Measurements from ENCODE around the gene YY1. TPM values are rescaled to one million over a fixed set of nuclear protein-coding genes. Genes with fewer than 3 reads are reported as not detected.

YY1 gene
- total RNA-seq, 8 experiments from 2014 or later: 23.4 to 58.3 (median 30.4) TPM

- no peak overlapping the region for H3K4me3 ChIP-seq
- in situ Hi-C loops (cut with MboI; ENCODE audit: low pct_unique_long_range_greater_than_20kb in 2 of 9, low sequenced_read_pairs in 9 of 9, unreplicated experiment in 9 of 9): no loop called here
- peak in 4 of 8 experiments; percentile 15 to 56 (median 34) for ATAC-seq (replicated peaks in 6 of 8)
- peaks cover 23 to 24% of the 10 kb centered on the region in 2 donors for H3K4me1 ChIP-seq (replicated peaks in 1 of 2)
- H3K27ac ChIP-seq: no peak overlapping the region
- WGBS, 10 experiments: 55 to 80% (median 67%) methylated on average over 1 to 8 of the region's 10 CpGs; no CpG with 5 or more reads in 6 of the 10 experiments
These were observed 74.0 kb downstream of the YY1 start for GRCh38 chr14:100312877-100313400.

- no peak overlapping the region for H3K4me3 ChIP-seq
- in situ Hi-C loops (cut with MboI; ENCODE audit: low pct_unique_long_range_greater_than_20kb in 2 of 9, low sequenced_read_pairs in 9 of 9, unreplicated experiment in 9 of 9): no loop called here
- H3K27ac ChIP-seq: no peak overlapping the region
- ATAC-seq (replicated peaks in 6 of 8): peak in 2 of 8 experiments; percentile 12 to 14
- peaks cover 20 to 21% of the 10 kb centered on the region in 2 donors for H3K4me1 ChIP-seq (replicated peaks in 1 of 2)
- 67 to 100% (median 87%) methylated on average over 1 to 7 of the region's 26 CpGs; no CpG with 5 or more reads in 4 of the 10 experiments for WGBS, 10 experiments
These were observed 74.7 kb downstream of the YY1 start for GRCh38 chr14:100313464-100314230.

DNA sequence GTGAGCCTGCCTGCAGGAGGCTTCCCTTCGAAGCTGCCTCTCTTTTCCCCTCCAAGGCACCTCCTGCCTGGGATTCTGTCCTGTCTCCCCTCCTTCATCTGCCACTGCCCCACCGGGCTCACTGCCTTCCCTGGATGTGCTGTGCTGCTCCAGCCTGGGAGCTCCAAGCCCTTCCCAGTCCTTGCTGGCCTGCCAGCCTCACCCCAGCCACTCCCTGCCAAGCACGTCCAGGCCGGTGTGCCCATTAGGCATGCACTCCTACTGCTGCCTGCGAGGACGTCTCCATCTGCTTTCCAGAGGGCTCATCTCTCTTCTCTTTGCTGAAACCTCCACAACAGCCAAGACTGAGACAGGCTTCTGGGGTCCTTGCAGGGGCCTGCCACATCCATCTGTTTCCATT, 75.8 kb downstream of the YY1 start:
- 7 to 88% (median 45%) methylated on average over 1 to 3 of the region's 6 CpGs; no CpG with 5 or more reads in 6 of the 10 experiments for WGBS, 10 experiments
- H3K4me3 ChIP-seq: no peak overlapping the region
- in situ Hi-C loops (cut with MboI; ENCODE audit: low pct_unique_long_range_greater_than_20kb in 2 of 9, low sequenced_read_pairs in 9 of 9, unreplicated experiment in 9 of 9): no loop called here
- ATAC-seq (replicated peaks in 6 of 8): no peak
- peaks cover 20 to 21% of the 10 kb centered on the region in 2 donors for H3K4me1 ChIP-seq (replicated peaks in 1 of 2)
- no peak overlapping the region for H3K27ac ChIP-seq

- Histone ChIP-seq H3K4me3 (no peak overlapping the region), H3K4me1 (replicated peaks in 1 of 2) (peaks cover 9 to 10% of the 10 kb centered on the region in 2 donors), H3K27ac (no peak overlapping the region)
- WGBS, 10 experiments: 50 to 100% (median 83%) methylated on average over 1 to 2 of the region's 6 CpGs; no CpG with 5 or more reads in 7 of the 10 experiments
- in situ Hi-C loops (cut with MboI; ENCODE audit: low pct_unique_long_range_greater_than_20kb in 2 of 9, low sequenced_read_pairs in 9 of 9, unreplicated experiment in 9 of 9): no loop called here
- ATAC-seq (replicated peaks in 6 of 8): no peak
These were observed 78.4 kb downstream of the YY1 start for GRCh38 chr14:100317389-100317788.

DNA sequence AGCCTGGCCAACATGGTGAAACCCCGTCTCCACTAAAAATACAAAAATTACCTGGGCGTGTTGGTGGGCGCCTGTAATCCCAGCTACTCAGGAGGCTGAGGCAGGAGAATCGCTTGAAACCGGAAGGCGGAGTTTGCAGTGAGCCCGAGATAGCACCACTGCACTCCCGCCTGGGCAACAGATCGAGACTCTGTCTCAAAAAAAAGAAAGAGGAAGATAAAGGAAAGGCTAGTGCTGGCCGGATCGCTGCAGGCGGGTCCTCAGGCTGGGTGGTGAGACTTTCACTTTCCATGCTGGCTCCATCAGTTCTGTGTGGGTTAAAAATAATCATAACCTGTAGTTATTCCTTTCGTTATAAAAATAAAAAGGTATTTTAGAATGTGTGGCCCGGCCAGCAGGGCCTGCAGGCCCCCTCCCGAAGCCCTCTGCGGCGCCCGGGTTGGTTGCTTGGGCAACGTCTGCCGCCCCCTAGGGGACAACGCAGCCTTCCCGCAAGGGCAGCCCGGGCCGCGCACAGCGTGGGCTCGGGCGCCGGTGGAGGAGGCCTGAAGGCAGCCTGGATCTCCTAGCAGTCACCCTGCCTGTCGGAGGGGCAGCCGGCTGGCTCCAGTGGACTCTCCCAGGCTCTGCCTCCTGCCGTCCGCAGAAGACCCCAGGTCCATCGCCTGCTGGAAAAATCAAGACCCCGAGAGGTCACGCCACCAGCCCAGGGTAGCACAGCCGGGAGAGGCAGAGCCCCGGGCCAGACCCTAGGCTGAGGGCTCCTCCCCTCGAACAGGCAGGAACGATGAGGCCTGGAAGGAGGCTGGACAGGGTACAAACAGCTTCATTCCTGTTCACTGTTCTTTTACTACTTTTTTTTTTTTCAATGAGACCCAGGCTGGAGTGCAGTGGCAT, 79.2 kb downstream of the YY1 start:
- Histone ChIP-seq H3K27ac (no peak overlapping the region), H3K4me3 (no peak overlapping the region), H3K4me1 (replicated peaks in 1 of 2) (peaks cover 1 to 2% of the 10 kb centered on the region in 2 donors)
- peak in 7 of 8 experiments; percentile 22 to 99 (median 42) for ATAC-seq (replicated peaks in 6 of 8)
- WGBS, 10 experiments: 17 to 92% (median 57%) methylated on average over 2 to 31 of the region's 40 CpGs
- in situ Hi-C loops (cut with MboI; ENCODE audit: low pct_unique_long_range_greater_than_20kb in 2 of 9, low sequenced_read_pairs in 9 of 9, unreplicated experiment in 9 of 9): no loop called here

DNA sequence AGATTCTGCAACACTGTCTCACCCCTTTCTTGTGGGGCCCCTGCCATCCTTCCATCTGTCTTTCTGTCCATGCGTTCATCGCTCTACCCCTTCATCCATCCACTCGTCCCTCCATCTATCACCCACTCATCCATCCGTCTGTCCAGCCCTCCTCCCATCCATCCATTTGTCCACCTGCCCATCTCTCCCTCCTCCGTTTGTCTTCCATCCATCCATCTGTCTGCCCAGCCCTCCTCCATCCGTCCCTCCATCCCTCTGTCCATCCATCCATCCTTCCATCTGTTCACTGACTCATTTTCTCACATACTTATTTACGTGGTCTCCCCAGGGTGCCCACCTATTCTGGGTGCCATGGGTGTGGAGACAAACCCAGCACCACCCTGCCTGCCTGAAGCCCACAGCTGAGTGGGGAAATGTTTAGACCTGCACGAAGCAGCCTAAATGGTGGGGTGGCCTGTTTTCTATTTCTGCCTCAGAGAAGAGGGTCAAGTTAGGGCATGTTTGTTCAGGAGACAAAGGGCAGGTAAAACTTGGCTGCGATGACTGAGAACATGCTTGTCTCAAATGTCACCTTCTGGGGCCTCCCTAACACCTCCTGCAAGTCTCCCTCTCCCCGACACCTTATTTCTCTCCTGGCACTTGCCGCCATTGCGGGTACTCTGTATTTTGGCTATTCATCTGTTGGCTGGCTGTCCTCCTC, 81.4 kb downstream of the YY1 start:
- in situ Hi-C loops (cut with MboI; ENCODE audit: low pct_unique_long_range_greater_than_20kb in 2 of 9, low sequenced_read_pairs in 9 of 9, unreplicated experiment in 9 of 9): no loop called here
- no peak overlapping the region for H3K4me3 ChIP-seq
- H3K27ac ChIP-seq: no peak overlapping the region
- no peaks in the 10 kb centered on the region for H3K4me1 ChIP-seq (replicated peaks in 1 of 2)
- 60 to 92% (median 80%) methylated on average over 1 to 12 of the region's 12 CpGs; no CpG with 5 or more reads in 1 of the 10 experiments for WGBS, 10 experiments
- ATAC-seq (replicated peaks in 6 of 8): no peak

GRCh38 chr14:100321473-100322137, 82.7 kb downstream of the YY1 start:
- Histone ChIP-seq H3K4me3 (no peak overlapping the region), H3K27ac (no peak overlapping the region), H3K4me1 (replicated peaks in 1 of 2) (no peaks in the 10 kb centered on the region)
- in situ Hi-C loops (cut with MboI; ENCODE audit: low pct_unique_long_range_greater_than_20kb in 2 of 9, low sequenced_read_pairs in 9 of 9, unreplicated experiment in 9 of 9): no loop called here
- 63 to 100% (median 78%) methylated on average over 1 to 9 of the region's 9 CpGs; no CpG with 5 or more reads in 4 of the 10 experiments for WGBS, 10 experiments
- peak in 1 of 8 experiments; percentile 9 for ATAC-seq (replicated peaks in 6 of 8)

GRCh38 chr14:100322138-100322957, 83.4 kb downstream of the YY1 start:
- no peaks in the 10 kb centered on the region for H3K4me1 ChIP-seq (replicated peaks in 1 of 2)
- ATAC-seq (replicated peaks in 6 of 8): no peak
- in situ Hi-C loops (cut with MboI; ENCODE audit: low pct_unique_long_range_greater_than_20kb in 2 of 9, low sequenced_read_pairs in 9 of 9, unreplicated experiment in 9 of 9): no loop called here
- 28 to 93% (median 77%) methylated on average over 1 to 10 of the region's 15 CpGs; no CpG with 5 or more reads in 4 of the 10 experiments for WGBS, 10 experiments
- no peak overlapping the region for H3K27ac ChIP-seq
- no peak overlapping the region for H3K4me3 ChIP-seq

DNA sequence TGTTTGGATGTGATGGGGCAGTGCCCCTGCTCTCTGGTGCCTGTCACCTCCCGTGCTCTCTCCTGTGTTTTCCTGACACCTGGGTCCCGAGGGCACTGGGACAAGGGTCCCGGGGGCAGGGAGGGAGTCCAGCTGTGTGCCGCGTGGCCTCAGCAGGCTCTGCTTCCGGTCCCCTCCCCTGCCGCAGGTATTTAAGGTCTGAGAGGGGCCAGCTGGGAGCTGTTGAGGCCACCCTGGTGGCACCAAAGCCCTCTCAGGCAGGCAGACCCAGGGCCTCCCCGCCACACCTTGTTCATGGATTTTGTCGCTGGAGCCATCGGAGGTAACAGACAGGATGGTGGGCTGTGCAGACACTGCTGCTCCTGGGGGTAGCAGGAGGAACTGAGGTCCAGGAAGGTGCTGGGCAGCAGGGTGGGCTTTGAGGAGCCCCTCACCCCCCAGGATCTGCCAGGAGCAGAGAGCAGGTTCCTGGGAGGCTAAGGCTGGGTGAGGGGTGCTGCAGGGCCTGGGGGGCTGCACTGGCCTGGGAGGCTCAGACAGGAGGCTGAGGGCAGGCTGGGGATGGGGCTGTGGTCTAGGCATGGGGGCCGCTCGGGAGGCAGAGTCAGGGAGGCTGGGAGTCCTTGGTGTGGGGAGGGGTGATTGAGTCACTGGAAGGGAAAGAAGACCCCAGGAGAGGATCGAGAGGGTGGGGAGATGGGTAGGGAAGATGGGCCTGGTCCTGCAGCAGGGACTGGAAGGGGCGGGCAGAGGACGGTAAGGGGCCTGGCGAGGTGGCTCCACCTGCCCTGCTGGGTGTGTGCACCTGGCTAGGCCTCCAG, 84.4 kb downstream of the YY1 start, which contains the start of gene SLC25A47:
SLC25A47 (plus strand) TSS at position 219 of the 821 bp plus-strand sequence; CDS start at position 295, 76 bp downstream.
- 56 to 100% (median 86%) methylated on average over 1 to 4 of the region's 16 CpGs; no CpG with 5 or more reads in 4 of the 10 experiments for WGBS, 10 experiments
- peak in 1 of 8 experiments; percentile 5 for ATAC-seq (replicated peaks in 6 of 8)
- Histone ChIP-seq H3K4me3 (no peak within 1 kb of the TSS), H3K4me1 (replicated peaks in 1 of 2) (no peaks in the 10 kb centered on the region), H3K27ac (no peak within 1 kb of the TSS)
- in situ Hi-C loops (cut with MboI; ENCODE audit: low pct_unique_long_range_greater_than_20kb in 2 of 9, low sequenced_read_pairs in 9 of 9, unreplicated experiment in 9 of 9): no loop called here

DNA sequence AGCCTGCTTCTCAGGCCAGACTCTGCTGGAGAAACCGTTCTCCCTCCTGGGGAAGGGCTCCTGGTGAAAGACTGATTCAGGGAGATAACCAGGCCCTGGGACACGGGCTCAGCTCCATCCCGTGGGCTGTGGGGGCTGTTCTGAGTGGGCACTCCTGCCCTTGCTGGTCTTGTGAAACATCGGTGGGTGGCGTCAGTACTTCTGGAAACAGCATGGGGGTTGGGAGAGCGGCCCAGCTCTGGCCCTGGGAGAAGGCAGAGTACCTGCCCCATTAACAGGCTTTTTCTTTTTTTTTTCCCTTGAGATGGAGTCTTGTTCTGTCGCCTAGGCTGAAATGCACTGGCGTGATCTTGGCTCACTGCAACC, 85.0 kb downstream of the YY1 start:
- no peak overlapping the region for H3K27ac ChIP-seq
- no peak overlapping the region for H3K4me3 ChIP-seq
- 20 to 90% (median 71%) methylated on average over 1 to 4 of the region's 8 CpGs; no CpG with 5 or more reads in 5 of the 10 experiments for WGBS, 10 experiments
- in situ Hi-C loops (cut with MboI; ENCODE audit: low pct_unique_long_range_greater_than_20kb in 2 of 9, low sequenced_read_pairs in 9 of 9, unreplicated experiment in 9 of 9): no loop called here
- ATAC-seq (replicated peaks in 6 of 8): no peak
- no peaks in the 10 kb centered on the region for H3K4me1 ChIP-seq (replicated peaks in 1 of 2)

- no peak for ATAC-seq (replicated peaks in 6 of 8)
- H3K4me1 ChIP-seq (replicated peaks in 1 of 2): no peaks in the 10 kb centered on the region
- WGBS, 10 experiments: 50 to 89% (median 77%) methylated on average over 2 to 12 of the region's 17 CpGs; no CpG with 5 or more reads in 3 of the 10 experiments
- in situ Hi-C loops (cut with MboI; ENCODE audit: low pct_unique_long_range_greater_than_20kb in 2 of 9, low sequenced_read_pairs in 9 of 9, unreplicated experiment in 9 of 9): no loop called here
- H3K4me3 ChIP-seq: no peak overlapping the region
- H3K27ac ChIP-seq: no peak overlapping the region
These were observed 86.3 kb downstream of the YY1 start for GRCh38 chr14:100325231-100325632.

All from motor neuron (in vitro differentiated cells).